H9 (cell line): ENCODE measurements around the gene APC. TPM values are rescaled to one million over a fixed set of nuclear protein-coding genes. Genes with fewer than 3 reads are reported as not detected.
A peak's percentile ranks its signal among the peaks of the same experiment; 100 is the strongest.

Source experiments
- DNase-seq: peaks from one replicate; pipeline ENCODE4 v3.0.0-alpha.2; 2017
- H2AFZ ChIP-seq: one replicate; pipeline ENCODE4 v1.6.1; 2013; ENCODE audit warnings: mild to moderate bottlenecking, low read length, control low read depth, moderate library complexity
- H2AK5ac ChIP-seq: 2 replicates; pipeline ENCODE4 v1.6.1; 2013; ENCODE audit warnings: low read length, control low read depth, mixed read lengths; ENCODE audit not compliant: insufficient read length
- H2BK120ac ChIP-seq: one replicate; pipeline ENCODE4 v1.6.1; 2013; ENCODE audit warnings: low read depth, mild to moderate bottlenecking, low read length, control low read depth, inconsistent platforms; ENCODE audit not compliant: poor library complexity, severe bottlenecking
- H2BK12ac ChIP-seq: 2 replicates; pipeline ENCODE4 v1.6.1; 2013; ENCODE audit warnings: low read length, control low read depth, mixed read lengths, low read depth; ENCODE audit not compliant: insufficient read length
- H2BK15ac ChIP-seq: 2 replicates; pipeline ENCODE4 v1.6.1; 2013; ENCODE audit warnings: low read depth, low read length, control low read depth
- H2BK20ac ChIP-seq: one replicate; pipeline ENCODE4 v1.6.1; 2013; ENCODE audit warnings: low read depth, mild to moderate bottlenecking, low read length, control low read depth, inconsistent platforms; ENCODE audit not compliant: poor library complexity, severe bottlenecking
- H2BK5ac ChIP-seq: 2 replicates; pipeline ENCODE4 v1.6.1; 2013; ENCODE audit warnings: low read length, control low read depth, mixed read lengths; ENCODE audit not compliant: insufficient read length
- H3K14ac ChIP-seq: 2 replicates; pipeline ENCODE4 v1.6.1; 2013; ENCODE audit warnings: low read length, control low read depth; ENCODE audit not compliant: insufficient read depth
- H3K18ac ChIP-seq: 2 replicates; pipeline ENCODE4 v1.6.1; 2013; ENCODE audit warnings: low read depth, mild to moderate bottlenecking, mixed read lengths, low read length, control low read depth; ENCODE audit not compliant: insufficient read length
- H3K23ac ChIP-seq: 2 replicates; pipeline ENCODE4 v1.6.1; 2013; ENCODE audit warnings: low read length, control low read depth, mixed read lengths, low read depth; ENCODE audit not compliant: insufficient read length
- H3K23me2 ChIP-seq: 2 replicates; pipeline ENCODE4 v1.6.1; 2013; ENCODE audit warnings: low read depth, mild to moderate bottlenecking, mixed read lengths, low read length, control low read depth; ENCODE audit not compliant: insufficient read length, poor library complexity, severe bottlenecking
- H3K27ac ChIP-seq: 2 replicates; pipeline ENCODE4 v1.5.1; 2013; ENCODE audit warnings: low read length, control low read depth, mixed read lengths, low read depth; ENCODE audit not compliant: insufficient read length
- H3K27me3 ChIP-seq: 2 replicates; pipeline ENCODE4 v1.6.1; 2013; ENCODE audit warnings: low read length, control low read depth, inconsistent platforms; ENCODE audit not compliant: insufficient read depth
- H3K4ac ChIP-seq: 2 replicates; pipeline ENCODE4 v1.6.1; 2013; ENCODE audit warnings: low read depth, mild to moderate bottlenecking, control low read depth, inconsistent platforms, low read length, moderate library complexity
- H3K4me1 ChIP-seq: 2 replicates; pipeline ENCODE4 v1.6.1; 2013; ENCODE audit warnings: low read length, control low read depth, inconsistent platforms; ENCODE audit not compliant: insufficient read depth
- H3K4me2 ChIP-seq: 2 replicates; pipeline ENCODE4 v1.6.1; 2013; ENCODE audit warnings: low read length, control low read depth, mixed read lengths; ENCODE audit not compliant: insufficient read length, insufficient read depth
- H3K56ac ChIP-seq: 2 replicates; pipeline ENCODE4 v1.6.1; 2013; ENCODE audit warnings: low read depth, mild to moderate bottlenecking, mixed read lengths, low read length, control low read depth; ENCODE audit not compliant: insufficient read length
- H3K79me1 ChIP-seq: 2 replicates; pipeline ENCODE4 v1.6.1; 2013; ENCODE audit warnings: low read depth, mild to moderate bottlenecking, moderate library complexity, low read length, control low read depth, inconsistent platforms; ENCODE audit not compliant: insufficient read depth, poor library complexity, severe bottlenecking
- H3K79me2 ChIP-seq: 2 replicates; pipeline ENCODE4 v1.6.1; 2013; ENCODE audit warnings: low read length, control low read depth, inconsistent platforms; ENCODE audit not compliant: insufficient read depth
- H3K9ac ChIP-seq: 2 replicates; pipeline ENCODE4 v1.6.1; 2013; ENCODE audit warnings: low read length, control low read depth, mixed read lengths; ENCODE audit not compliant: insufficient read length; ENCODE audit errors: extremely low read depth
- H3K9me3 ChIP-seq: one replicate; pipeline ENCODE4 v1.6.1; 2013; ENCODE audit warnings: low read depth, low read length, inconsistent platforms; ENCODE audit not compliant: control insufficient read depth
- H3T11ph ChIP-seq: one replicate; pipeline ENCODE4 v1.6.1; 2013; ENCODE audit warnings: mild to moderate bottlenecking, low read length, control low read depth, inconsistent platforms
- H4K20me1 ChIP-seq: one replicate; pipeline ENCODE4 v1.6.1; 2013; ENCODE audit not compliant: control insufficient read depth, insufficient read length, insufficient read depth
- H4K5ac ChIP-seq: 2 replicates; pipeline ENCODE4 v1.6.1; 2013; ENCODE audit warnings: low read depth, mild to moderate bottlenecking, mixed read lengths, low read length, control low read depth; ENCODE audit not compliant: insufficient read length
- H4K8ac ChIP-seq: replicated peaks from 2 replicates; pipeline ENCODE4 v1.6.1; 2013; ENCODE audit warnings: low read length, control low read depth, mixed read lengths, low read depth; ENCODE audit not compliant: insufficient read length
- H4K91ac ChIP-seq: 2 replicates; pipeline ENCODE4 v1.6.1; 2013; ENCODE audit warnings: low read depth, mild to moderate bottlenecking, moderate library complexity, mixed read lengths, low read length, control low read depth; ENCODE audit not compliant: insufficient read length
- H3K27ac Mint-ChIP-seq, 3 experiments: 2 replicates in 2 of 3; 3 replicates in 1 of 3; pipeline ENCODE4 v1.8.0; 2020 to 2021; ENCODE audit warnings: mixed read lengths in 3 of 3, mild to moderate bottlenecking in 1 of 3, moderate library complexity in 1 of 3
- H3K27me3 Mint-ChIP-seq: 2 replicates; pipeline ENCODE4 v1.8.0; 2021; ENCODE audit warnings: low read depth, mild to moderate bottlenecking, moderate library complexity, mixed read lengths
- H3K36me3 Mint-ChIP-seq, 3 experiments: 2 replicates in 2 of 3; 3 replicates in 1 of 3; pipeline ENCODE4 v1.8.0; 2020 to 2021; ENCODE audit warnings: low read depth in 3 of 3, mixed read lengths in 3 of 3; ENCODE audit not compliant: insufficient read depth in 1 of 3
- H3K4me1 Mint-ChIP-seq, 2 experiments: 2 replicates each; pipeline ENCODE4 v1.8.0; 2020; ENCODE audit warnings: mixed read lengths in 2 of 2
- H3K4me3 Mint-ChIP-seq, 2 experiments: 2 replicates in 1 of 2; 3 replicates in 1 of 2; pipeline ENCODE4 v1.8.0; 2020 to 2021; ENCODE audit warnings: mild to moderate bottlenecking in 2 of 2, mixed read lengths in 2 of 2, moderate library complexity in 1 of 2
- H3K9me3 Mint-ChIP-seq, 2 experiments: 2 replicates in 1 of 2; 3 replicates in 1 of 2; pipeline ENCODE4 v1.8.0; 2020; ENCODE audit warnings: mild to moderate bottlenecking in 2 of 2, mixed read lengths in 2 of 2, moderate library complexity in 1 of 2
- CTCF ChIP-seq: fragments of 200-600 bp; sonication (generic); conservative IDR thresholded peaks from 3 replicates; pipeline ENCODE4 v1.8.0; 2021; ENCODE audit warnings: antibody characterized with exemption, mild to moderate bottlenecking
- WGBS: extraction: QIAGEN DNeasy Blood & Tissue Kit; methylation state at CpG from one replicate; pipeline ENCODE4 v1.1.7; 2013; ENCODE audit warnings: missing lambda C conversion rate, low lambda C conversion rate, mixed read lengths; ENCODE audit not compliant: insufficient read length; ENCODE audit errors: extremely low coverage; 5-methylcytosine and 5-hydroxymethylcytosine counted together
- total RNA-seq: library from RNA; stranded (reverse); gene quantifications from 2 replicates; pipeline ENCODE4 v1.2.1, GENCODE V29; 2021

The APC gene
- total RNA-seq, 1 experiment from 2014 or later: 29.3 TPM

GRCh38 chr5:112707187-112708102 is 30.2 kb upstream of the APC start:
- Histone ChIP-seq H2BK15ac (no peak overlapping the region), H4K5ac (no peak overlapping the region), H4K8ac (no peak overlapping the region), H3T11ph (no peak overlapping the region), H3K18ac (peak overlapping the region; percentile 64), H2BK20ac (no peak overlapping the region), H2BK5ac (no peak overlapping the region), H3K27ac (peak overlapping the region; percentile 31), H4K91ac (no peak overlapping the region), H4K20me1 (no peaks in the 10 kb centered on the region), H3K79me1 (peaks cover 2% of the 10 kb centered on the region), H2AFZ (no peak overlapping the region), H3K4ac (no peak overlapping the region), H3K27me3 (no peaks in the 10 kb centered on the region), H3K23ac (no peak overlapping the region), H3K79me2 (peaks cover 13% of the 10 kb centered on the region; the same call in 1 of the 2 replicates), H3K56ac (no peak overlapping the region), H3K14ac (peak overlapping the region; percentile 87), H2BK12ac (no peak overlapping the region), H3K4me2 (peak overlapping the region; percentile 74), H2BK120ac (no peak overlapping the region), H2AK5ac (no peak overlapping the region), H3K9ac (peak overlapping the region; percentile 75), H3K9me3 (no peaks in the 10 kb centered on the region), H3K4me1 (peaks cover 2% of the 10 kb centered on the region; the same call in 1 of the 2 replicates), H3K23me2 (peaks cover 7% of the 10 kb centered on the region)
- peak; percentile 19; the same call in 1 of the 3 replicates for TF ChIP-seq CTCF
- peak overlapping the region; percentile 89 to 92 for H3K4me3 Mint-ChIP-seq
- H3K27ac Mint-ChIP-seq: peak overlapping the region; percentile 91 to 95 (median 94)
- peaks cover 0 to 4% (median 0%) of the 10 kb centered on the region in 3 experiments; a peak in 2 of 7 replicates for H3K36me3 Mint-ChIP-seq
- H3K4me1 Mint-ChIP-seq: peaks cover 31 to 34% of the 10 kb centered on the region in 2 experiments
- peak; percentile 99 for DNase-seq
- no peaks in the 10 kb centered on the region for H3K9me3 Mint-ChIP-seq
- WGBS: no CpG with 5 or more reads among the region's 61 CpGs
- H3K27me3 Mint-ChIP-seq: no peaks in the 10 kb centered on the region; the same call in none of the 2 replicates
